Heart right ventricle (tissue), 16 donors: ENCODE data around the gene PID1. TPM values are rescaled to one million over a fixed set of nuclear protein-coding genes. Genes with fewer than 3 reads are reported as not detected.

Source experiments
- ATAC-seq, 8 donors: fragments of 200-7000 bp; cut with Tn5 transposase; one replicate each; pipeline ENCODE4 v1.9.1; 2020; ENCODE audit warnings: mild to moderate bottlenecking in 8 of 8, moderate library complexity in 8 of 8, moderate number of reproducible peaks in 1 of 8
- DNase-seq, 2 donors: peaks; one replicate each; pipeline ENCODE4 v3.0.0-alpha.2; 2020
- H3K27ac ChIP-seq, 10 donors: fragments of 200-600 bp; sonication (generic) in 2 of 10; one replicate each; pipeline versions ENCODE4 v1.5.0 to v1.8.0; 2020 to 2022; ENCODE audit warnings: mild to moderate bottlenecking in 3 of 10
- H3K27me3 ChIP-seq, 7 donors: fragments of 200-600 bp; one replicate each; pipeline ENCODE4 v1.8.0; 2021 to 2022; ENCODE audit warnings: mild to moderate bottlenecking in 2 of 7
- H3K36me3 ChIP-seq, 9 donors: fragments of 200-600 bp; sonication (generic) in 1 of 9; one replicate each; pipeline versions ENCODE4 v1.5.0 to v1.8.0; 2020 to 2022; ENCODE audit warnings: mild to moderate bottlenecking in 2 of 9
- H3K4me1 ChIP-seq, 9 donors: fragments of 200-600 bp; sonication (generic) in 1 of 9; one replicate each; pipeline versions ENCODE4 v1.5.0 to v1.8.0; 2020 to 2022; ENCODE audit warnings: mild to moderate bottlenecking in 4 of 9
- H3K4me3 ChIP-seq, 10 donors: fragments of 200-600 bp; sonication (generic) in 2 of 10; one replicate each; pipeline versions ENCODE4 v1.5.0 to v1.8.0; 2020 to 2022; ENCODE audit warnings: mild to moderate bottlenecking in 7 of 10, moderate library complexity in 2 of 10
- H3K9me3 ChIP-seq, 11 donors: fragments of 200-600 bp in 10 of 11; sonication (generic) in 2 of 11; one replicate each; pipeline versions ENCODE4 v1.5.0 to v1.8.0; 2013 to 2022; ENCODE audit warnings: mild to moderate bottlenecking in 2 of 11, control low read depth in 1 of 11, moderate library complexity in 1 of 11
- WGBS, 2 donors: extraction: QIAGEN DNeasy Blood & Tissue Kit; methylation state at CpG; one replicate each; pipeline ENCODE4 v1.1.7; 2013; ENCODE audit warnings: inconsistent platforms in 1 of 2; 5-methylcytosine and 5-hydroxymethylcytosine counted together
- intact Hi-C, 10 donors: fragments of 100-400 bp; cut with DNase I; formaldehyde crosslinking; loops; one replicate each; pipeline versions ENCODE4 v1.11.1 to v1.14.2; 2022
- polyA plus RNA-seq, 2 donors: library from polyadenylated mRNA; stranded (reverse); fragments of 200-250 nt; gene quantifications; one replicate each; pipeline ENCODE4 v1.2.3, GENCODE V29; 2013
- total RNA-seq, 10 donors: library from RNA; stranded (reverse); fragmentation: NEBNext Ultra II Directional in 3 of 10; extraction: Animal tissue kit (Norgen Biotek cat#: 25700) in 3 of 10; gene quantifications; one replicate each; pipeline versions ENCODE4 v1.2.1 to v1.2.4, GENCODE V29; 2021 to 2023
- TF ChIP-seq, protein P1 (sequence below), 9 donors: fragments of 200-600 bp; sonication (generic) in 2 of 9; IDR thresholded peaks; one replicate each; pipeline versions ENCODE4 v1.5.0 to v1.8.0; 2021 to 2022; ENCODE audit warnings: antibody characterized with exemption in 9 of 9, mild to moderate bottlenecking in 5 of 9, moderate library complexity in 1 of 9
- donor health status: Arrhythmogenic right ventricular cardiomyopathy.
- donor health status: ischemic (EF 13 %, LVEDD 7.1; RV severe dilation, severe dysfunction).
- donor health status: healthy with polysubstance abuse.
- donor health status: DM: no; HTN: yes; CAD: no.
- donor health status: DM: no; HTN: no; CAD: no.
- donor health status: ischemic (EF 25% LVEDD 6.9; RV normal size, moderate dysfunction).
- donor health status: ischemic (EF 25% LVEDD 5.7; RV mildly dilated, moderate dysfunction).
- donor health status: healthy.
- donor health status: DM: yes; HTN: yes; CAD: no.
- donor health status: Ischemic cardiomyopathy.
- donor health status: ischemic (EF 35%, LVEDD 5.7; RV mildly dilated, moderate dysfunction).
- donor health status: nonischemic (EF 11% LVEDD 7.7; RV severe dilation, severe dysfunction).
- donor health status: DM: yes; HTN: yes; CAD: no.
- donor health status: PGD.
- donor health status: ischemic (EF 29% LVEDD 5.4; RV normal size, mild dysfunction).
- donor health status: nonischemic (EF 23%, LVEDD 6.1; RV moderate dilation, normal function).

PID1 gene
- total and polyA plus RNA-seq, 12 donors, result 3.6 to 12.0 (median 6.1) TPM

DNA sequence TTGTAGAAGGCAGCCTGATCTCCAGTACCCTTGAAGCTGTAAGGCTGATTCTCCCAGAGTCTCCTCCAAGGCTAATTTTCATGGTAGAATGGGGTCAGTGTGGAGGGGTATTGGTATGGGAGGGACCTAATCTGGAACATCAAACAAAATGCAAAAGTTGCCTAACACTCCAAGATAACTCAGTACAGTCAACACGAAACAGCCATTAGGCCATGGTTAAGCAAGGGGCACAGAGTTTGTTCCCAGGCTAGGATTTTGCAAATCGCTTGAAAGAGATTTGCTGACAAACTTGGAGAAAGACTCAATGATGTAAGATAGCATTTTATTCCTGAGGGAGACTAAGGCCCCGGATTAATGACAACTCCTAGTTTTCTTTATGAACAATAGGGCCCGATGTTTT lies 5.4 kb downstream of the PID1 start:
- TF ChIP-seq, protein P1, sequence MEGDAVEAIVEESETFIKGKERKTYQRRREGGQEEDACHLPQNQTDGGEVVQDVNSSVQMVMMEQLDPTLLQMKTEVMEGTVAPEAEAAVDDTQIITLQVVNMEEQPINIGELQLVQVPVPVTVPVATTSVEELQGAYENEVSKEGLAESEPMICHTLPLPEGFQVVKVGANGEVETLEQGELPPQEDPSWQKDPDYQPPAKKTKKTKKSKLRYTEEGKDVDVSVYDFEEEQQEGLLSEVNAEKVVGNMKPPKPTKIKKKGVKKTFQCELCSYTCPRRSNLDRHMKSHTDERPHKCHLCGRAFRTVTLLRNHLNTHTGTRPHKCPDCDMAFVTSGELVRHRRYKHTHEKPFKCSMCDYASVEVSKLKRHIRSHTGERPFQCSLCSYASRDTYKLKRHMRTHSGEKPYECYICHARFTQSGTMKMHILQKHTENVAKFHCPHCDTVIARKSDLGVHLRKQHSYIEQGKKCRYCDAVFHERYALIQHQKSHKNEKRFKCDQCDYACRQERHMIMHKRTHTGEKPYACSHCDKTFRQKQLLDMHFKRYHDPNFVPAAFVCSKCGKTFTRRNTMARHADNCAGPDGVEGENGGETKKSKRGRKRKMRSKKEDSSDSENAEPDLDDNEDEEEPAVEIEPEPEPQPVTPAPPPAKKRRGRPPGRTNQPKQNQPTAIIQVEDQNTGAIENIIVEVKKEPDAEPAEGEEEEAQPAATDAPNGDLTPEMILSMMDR (IDR thresholded peaks at IDR 0.05), result no peak
- ATAC-seq, result peak in 4 of 8 donors; percentile 16 to 71 (median 61)
- Histone ChIP-seq H3K27me3 (peaks cover 0 to 21% (median 6%) of the 10 kb centered on the region in 7 donors), H3K9me3 (peaks cover 0 to 17% (median 4%) of the 10 kb centered on the region in 11 donors), H3K36me3 (peaks cover 0 to 11% (median 3%) of the 10 kb centered on the region in 9 donors), H3K4me3 (no peak overlapping the region), H3K27ac (peak overlapping the region in 3 of 10 donors; percentile 9 to 43 (median 17)), H3K4me1 (peaks cover 0 to 25% (median 1%) of the 10 kb centered on the region in 9 donors)
- no peak for DNase-seq
- intact Hi-C loops, result no loop called here
- 58 to 67% methylated on average over 4 of the region's 4 CpGs for WGBS, 2 donors

DNA sequence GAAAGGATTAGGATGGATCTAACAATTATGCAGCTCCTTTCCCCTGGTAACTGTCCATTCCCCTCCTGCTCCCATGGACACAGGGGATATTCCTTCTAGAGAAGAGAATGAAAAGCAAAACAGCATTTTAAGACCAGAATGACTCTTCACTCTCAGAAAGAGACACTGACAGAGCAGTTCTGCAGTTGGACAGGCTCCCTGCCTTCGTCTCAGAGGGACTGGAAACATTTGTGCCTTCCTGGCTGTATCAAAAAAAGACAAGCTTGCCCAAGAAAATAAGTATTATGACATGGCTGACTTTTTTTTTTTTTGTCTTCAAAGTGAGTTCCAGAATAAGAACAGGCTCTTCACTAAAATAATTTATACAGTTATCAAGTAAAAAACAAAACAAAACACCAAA lies 9.5 kb downstream of the PID1 start:
- 52 to 67% methylated on average over 1 of the region's 1 CpG for WGBS, 2 donors
- intact Hi-C loops, result no loop called here
- Histone ChIP-seq H3K9me3 (peaks cover 0 to 29% (median 4%) of the 10 kb centered on the region in 11 donors), H3K4me3 (no peak overlapping the region), H3K36me3 (peaks cover 0 to 12% (median 3%) of the 10 kb centered on the region in 9 donors), H3K4me1 (peaks cover 0 to 14% (median 0%) of the 10 kb centered on the region in 9 donors), H3K27ac (no peak overlapping the region), H3K27me3 (no peaks in the 10 kb centered on the region)
- TF ChIP-seq, protein P1 (IDR thresholded peaks at IDR 0.05), result no peak
- ATAC-seq (no peak), DNase-seq (no peak)

DNA sequence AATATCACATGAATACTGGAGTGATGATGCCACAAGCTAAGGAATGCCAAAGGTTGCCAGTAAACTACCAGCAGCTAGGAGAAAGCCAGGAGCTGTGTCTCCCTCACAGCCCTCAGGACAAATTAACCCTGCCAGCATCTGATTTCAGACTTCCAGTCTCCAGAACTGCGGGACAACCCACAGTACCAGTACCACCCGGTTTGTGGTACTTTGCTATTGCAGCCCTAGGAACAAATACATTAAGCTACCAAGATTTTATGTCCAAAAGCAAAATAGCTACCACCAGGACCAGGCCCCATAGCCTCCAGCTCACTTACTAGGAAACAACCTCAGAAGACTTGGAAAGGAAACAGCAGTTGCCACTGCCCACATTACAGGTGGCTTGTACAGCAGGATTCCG lies 10.0 kb downstream of the PID1 start:
- Histone ChIP-seq H3K9me3 (peaks cover 0 to 29% (median 4%) of the 10 kb centered on the region in 11 donors), H3K27me3 (no peaks in the 10 kb centered on the region), H3K4me1 (peaks cover 0 to 11% (median 0%) of the 10 kb centered on the region in 9 donors), H3K4me3 (no peak overlapping the region), H3K27ac (no peak overlapping the region), H3K36me3 (peaks cover 0 to 12% (median 3%) of the 10 kb centered on the region in 9 donors)
- WGBS, 2 donors, result 71 to 91% methylated on average over 3 of the region's 3 CpGs
- TF ChIP-seq, protein P1 (IDR thresholded peaks at IDR 0.05), result no peak
- DNase-seq (no peak), ATAC-seq (no peak)
- intact Hi-C loops, result no loop called here

DNA sequence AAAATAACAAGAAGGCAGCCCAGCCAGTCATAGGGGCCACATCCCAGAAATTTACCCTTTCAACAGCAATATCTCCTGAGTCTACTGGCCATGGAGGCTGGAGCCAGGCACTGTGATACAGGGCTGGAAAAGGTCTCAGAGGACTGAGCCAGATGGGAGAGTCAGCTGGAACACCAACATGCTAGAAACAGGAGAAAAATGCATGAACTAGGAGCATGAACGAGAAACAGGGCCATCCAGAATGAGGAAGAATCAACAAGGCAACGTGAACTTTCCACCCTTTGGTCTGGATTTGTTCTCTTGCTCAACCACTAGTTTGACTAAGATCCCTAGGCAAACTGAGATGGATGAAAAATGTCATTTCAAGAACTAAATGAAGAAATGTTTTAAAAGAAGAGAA lies 13.1 kb downstream of the PID1 start:
- Histone ChIP-seq H3K27me3 (no peaks in the 10 kb centered on the region), H3K36me3 (peaks cover 0 to 12% (median 3%) of the 10 kb centered on the region in 9 donors), H3K27ac (peak overlapping the region in 4 of 10 donors; percentile 14 to 36 (median 34)), H3K9me3 (peaks cover 0 to 29% (median 4%) of the 10 kb centered on the region in 11 donors), H3K4me1 (peaks cover 0 to 5% (median 0%) of the 10 kb centered on the region in 9 donors), H3K4me3 (no peak overlapping the region)
- TF ChIP-seq, protein P1 (IDR thresholded peaks at IDR 0.05), result no peak
- 48 to 63% methylated on average over 2 of the region's 2 CpGs for WGBS, 2 donors
- ATAC-seq (peak; percentile 34 to 83 (median 72)), DNase-seq (no peak)
- intact Hi-C loops, result no loop called here
